NCI-H526 (cell line): Measurements from ENCODE around the gene WDR38.

Experiments used
- DNase-seq, 2 experiments: peaks; one replicate each; lab custom pipeline; 2025; lab: John Stamatoyannopoulos, UW

The WDR38 gene

DNA sequence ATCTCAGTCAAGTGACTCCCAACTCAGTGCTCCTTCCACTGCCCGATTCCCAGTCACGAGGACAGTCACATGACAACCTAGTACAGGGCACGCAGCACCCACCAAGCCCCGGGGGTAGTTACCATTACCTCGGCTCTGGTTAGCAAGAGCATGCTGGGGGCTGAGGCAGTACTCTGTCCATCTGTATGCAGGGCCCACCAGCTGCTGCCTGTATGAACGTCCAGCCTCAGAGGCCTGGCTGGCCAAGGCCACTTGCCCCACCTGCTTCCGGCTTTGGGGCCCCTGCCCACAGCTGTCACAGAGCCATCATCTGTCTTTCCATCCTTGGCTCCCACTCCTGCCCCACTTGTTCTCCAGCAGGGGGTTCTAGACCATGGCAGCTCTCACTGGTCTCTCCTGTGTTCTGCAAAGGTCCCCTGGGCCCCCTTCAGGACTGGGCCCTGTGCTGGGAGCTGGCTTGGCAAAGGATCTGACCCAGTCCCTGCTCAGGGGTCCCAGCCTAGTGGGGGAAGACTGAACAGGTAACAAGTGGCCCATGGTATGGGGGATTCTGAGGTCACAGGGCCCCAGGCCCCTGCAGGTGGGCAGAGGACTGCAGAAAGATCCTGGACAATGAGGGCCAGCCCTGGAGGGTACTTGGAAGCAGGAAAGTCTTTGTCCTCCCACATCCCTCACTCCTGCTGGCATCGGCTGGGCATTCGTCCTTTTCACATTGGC is 5.2 kb downstream of the WDR38 start:
- DNase-seq: no peak

GRCh38 chr9:124859803-124860581 is 6.7 kb downstream of the WDR38 start:
- no peak for DNase-seq

- DNase-seq: no peak
Measured at GRCh38 chr9:124860582-124861341, 7.5 kb downstream of the WDR38 start.

- peak; percentile 73 to 93 for DNase-seq
Measured at GRCh38 chr9:124861342-124862229, 8.3 kb downstream of the WDR38 start, which contains the start of the genes ARPC5L and RPL35. Gene ARPC5L, plus strand, starts transcription at chr9:124862130. Its CDS starts 7,161 bp downstream, at chr9:124869291. Gene RPL35, minus strand, starts transcription at chr9:124861957. Its CDS starts 45 bp downstream, at chr9:124861912.

DNA sequence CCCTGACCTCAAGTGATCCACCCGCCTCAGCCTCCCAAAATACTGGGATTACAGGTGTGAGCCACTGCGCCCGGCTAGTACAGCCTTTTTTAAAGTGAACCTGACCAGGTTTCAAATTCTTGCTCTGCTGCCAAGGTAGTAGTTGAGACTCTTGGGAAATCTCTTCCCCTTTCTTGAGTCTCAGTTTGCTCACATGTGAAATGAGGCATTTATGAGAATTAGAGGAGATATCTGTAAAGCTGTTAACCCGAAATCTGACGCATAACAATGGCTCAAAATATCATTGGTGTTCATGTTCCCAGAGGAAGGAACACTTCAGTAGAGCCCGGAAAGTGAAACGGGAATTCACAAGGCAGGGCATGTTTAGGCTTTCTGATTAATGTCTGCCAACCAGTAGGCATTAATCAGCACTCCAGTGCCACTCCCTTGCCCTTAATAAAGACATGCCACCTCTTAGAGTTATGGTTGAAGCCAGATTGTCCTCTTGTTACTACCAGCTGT is 10.2 kb downstream of the WDR38 start:
- DNase-seq: no peak

DNA sequence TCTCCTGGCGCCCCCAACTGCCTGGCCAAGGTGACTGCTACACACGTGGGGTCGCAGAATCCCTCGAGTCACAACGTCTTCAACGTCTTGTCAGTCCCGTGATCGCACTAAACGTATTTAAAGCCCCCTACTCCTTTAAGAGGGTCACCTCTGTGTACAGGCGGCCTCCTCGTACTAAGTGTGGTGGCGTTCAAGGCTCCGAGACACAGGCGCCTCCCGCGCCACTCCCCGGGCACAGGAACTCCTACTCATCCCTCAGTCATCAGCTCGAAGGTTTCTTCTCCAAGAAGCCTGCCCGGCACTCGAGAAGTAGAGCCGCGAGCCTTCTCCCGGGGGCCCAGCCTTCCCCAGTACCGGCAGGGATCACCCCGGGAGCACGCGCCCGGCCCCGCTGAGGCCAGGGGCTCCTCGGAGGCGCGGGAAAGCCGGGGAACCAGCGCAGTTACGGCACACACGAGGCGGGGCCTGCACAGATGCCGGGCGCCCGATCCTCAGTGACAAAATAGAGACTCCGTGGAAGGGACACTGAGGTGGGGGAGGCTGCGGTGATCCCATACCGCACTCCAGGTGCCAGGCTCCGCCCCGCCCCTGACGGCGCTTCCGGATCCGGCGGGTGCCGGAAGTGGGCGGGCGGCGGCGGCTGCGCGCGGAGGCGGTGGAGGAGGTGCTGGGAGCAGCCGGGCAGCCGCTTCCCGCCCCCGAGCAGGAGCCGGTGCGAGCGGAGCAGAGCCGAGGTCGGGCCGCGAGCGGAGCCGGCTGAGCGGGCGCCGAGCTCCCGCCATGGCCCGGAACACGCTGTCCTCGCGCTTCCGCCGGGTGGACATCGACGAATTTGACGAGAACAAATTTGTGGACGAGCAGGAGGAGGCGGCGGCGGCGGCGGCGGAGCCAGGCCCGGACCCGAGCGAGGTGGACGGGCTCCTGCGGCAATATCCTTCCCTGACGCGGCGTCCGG is 15.5 kb downstream of the WDR38 start:
- peak in 1 of 2 experiments; percentile 84 for DNase-seq

GRCh38 chr9:124869466-124869985 is 16.3 kb downstream of the WDR38 start:
- DNase-seq: peak in 1 of 2 experiments; percentile 25

DNA sequence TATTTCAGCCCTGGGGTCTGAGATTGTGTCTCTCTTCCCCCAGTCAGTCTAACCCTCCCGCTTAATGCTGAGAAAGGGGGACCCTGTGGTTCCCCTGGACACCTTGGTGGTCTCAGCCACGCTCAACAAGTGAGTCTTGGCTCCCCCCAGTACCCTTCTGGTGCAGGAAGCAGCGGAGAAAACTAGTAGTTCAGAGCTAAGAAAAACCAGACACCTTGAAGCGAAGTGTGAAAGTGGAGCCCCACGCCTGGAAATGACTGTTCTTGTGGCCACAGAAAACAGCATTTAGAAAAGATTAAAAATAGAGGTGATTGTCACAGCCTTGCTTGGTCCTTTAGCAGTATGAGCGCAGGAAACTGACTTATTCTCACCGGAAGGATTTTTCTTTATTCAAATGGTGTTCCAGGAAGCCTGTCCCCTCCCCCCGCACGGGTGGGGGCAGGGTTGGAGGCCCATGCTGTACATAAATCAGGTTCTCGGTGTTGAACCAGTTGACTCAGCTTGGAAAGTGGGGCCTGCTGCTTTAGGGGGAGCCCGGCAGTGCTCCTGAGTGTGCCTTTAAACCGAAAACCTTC is 16.8 kb downstream of the WDR38 start:
- peak in 1 of 2 experiments; percentile 12 for DNase-seq

DNA sequence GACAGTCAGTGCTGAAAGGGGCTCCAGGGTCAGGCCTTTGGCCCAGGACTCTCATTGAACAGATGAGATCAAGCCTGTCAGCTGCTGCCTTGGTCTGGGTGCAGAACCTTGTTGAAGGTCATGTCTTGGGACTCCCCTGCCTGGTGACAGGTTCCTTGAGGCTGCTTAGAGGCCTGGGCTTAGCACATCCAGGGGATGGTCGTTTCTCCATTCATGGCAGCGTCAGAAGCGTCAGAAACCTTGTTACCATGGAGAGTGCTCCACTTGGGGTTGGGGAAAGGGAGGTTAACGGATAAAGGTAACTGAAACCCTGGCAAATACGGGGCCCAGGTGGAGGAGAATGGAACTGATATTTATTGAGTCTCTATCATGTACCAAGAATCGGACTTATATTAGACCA is 17.5 kb downstream of the WDR38 start:
- DNase-seq: no peak

GRCh38 chr9:124871156-124871561 is 17.9 kb downstream of the WDR38 start:
- DNase-seq: no peak

DNA sequence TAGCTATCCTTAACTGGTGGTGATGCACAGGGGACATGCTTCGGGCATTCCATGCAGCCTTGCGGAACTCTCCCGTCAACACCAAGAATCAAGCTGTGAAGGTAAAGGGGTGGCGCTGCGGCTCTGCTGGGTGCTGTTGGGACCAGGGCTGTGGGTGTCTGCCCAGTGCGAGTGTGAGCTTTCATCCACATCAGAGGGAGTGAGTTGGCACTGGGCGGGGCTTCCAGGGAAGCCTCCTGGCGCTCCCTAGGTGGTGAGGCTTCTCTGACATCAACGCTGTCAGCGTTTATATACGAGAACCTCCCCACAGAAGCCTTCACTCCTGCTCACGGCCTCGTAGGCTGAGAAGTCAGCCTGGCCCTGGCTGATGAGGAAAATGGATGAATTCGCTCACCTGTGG is 20.4 kb downstream of the WDR38 start:
- DNase-seq: no peak

DNA sequence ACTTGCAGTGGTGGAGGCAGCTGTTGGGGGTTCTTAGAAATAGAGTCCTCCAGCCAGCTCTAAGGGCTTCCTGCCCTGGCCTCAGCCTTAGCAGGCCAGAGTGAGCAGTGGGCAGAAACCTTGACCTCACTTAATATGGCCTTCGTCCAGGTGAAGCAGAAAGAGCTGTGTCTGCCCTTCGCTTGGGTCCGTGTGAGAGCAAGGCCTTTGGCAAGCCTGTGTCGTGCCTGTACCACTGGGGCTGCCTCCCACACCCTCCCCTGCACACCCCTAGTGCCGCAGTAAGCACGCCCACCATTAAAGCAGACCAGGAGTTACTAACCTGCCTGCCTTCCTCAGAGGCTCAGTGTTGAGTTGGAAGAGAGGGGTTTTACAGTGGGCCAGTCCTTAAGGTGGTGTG is 22.2 kb downstream of the WDR38 start:
- no peak for DNase-seq

- no peak for DNase-seq
Measured at GRCh38 chr9:124877021-124877782, 23.9 kb downstream of the WDR38 start.

GRCh38 chr9:124878021-124878420 is 24.8 kb downstream of the WDR38 start:
- DNase-seq: no peak

GRCh38 chr9:124878518-124878917 is 25.3 kb downstream of the WDR38 start:
- no peak for DNase-seq

- DNase-seq: no peak
Measured at GRCh38 chr9:124879226-124879625, 26.0 kb downstream of the WDR38 start.

- DNase-seq: peak in 1 of 2 experiments; percentile 32
Measured at GRCh38 chr9:124880501-124880900, 27.2 kb downstream of the WDR38 start.

DNA sequence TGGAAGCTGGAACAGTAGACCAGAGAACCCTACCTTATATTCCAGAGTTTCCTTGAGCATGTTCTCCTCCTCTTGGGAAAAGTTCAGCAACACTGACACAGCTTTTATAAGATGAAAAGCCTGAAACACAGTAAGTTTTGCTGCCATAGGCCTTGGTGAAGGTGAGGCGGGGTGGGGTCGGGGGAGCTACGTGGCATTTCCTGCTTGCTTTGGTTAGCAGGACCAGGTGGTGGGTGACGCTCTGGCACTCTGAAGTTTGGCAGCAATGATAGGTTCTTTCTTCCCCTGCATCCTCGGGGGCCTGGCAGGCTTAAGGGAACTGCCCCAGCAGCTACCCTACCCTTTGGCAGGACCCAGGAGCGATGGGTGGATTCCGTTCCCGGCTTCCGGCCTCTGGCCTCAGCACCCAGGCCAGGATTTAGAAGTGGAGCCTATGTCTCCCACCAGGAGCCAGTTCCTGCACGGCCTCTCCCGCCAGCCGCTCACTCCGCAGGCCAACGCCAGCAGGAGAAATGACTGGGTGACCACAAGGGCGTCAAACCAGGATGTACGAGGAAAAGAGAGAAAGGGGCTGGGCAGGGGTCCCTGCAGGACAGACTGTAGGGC is 28.0 kb downstream of the WDR38 start:
- no peak for DNase-seq
